Inferior parietal cortex (tissue), 1 donor: ENCODE measurements around the gene GCHFR.

Source experiments
- DNase-seq: peaks from one replicate; pipeline ENCODE4 v3.0.0-alpha.2; 2016; ENCODE audit errors: extremely low spot score

The GCHFR gene

GRCh38 chr15:40754883-40755811 lies 8.7 kb upstream of the GCHFR start, which contains the start of gene RMDN3:
Gene RMDN3 (minus strand): TSS chr15:40755254. CDS start chr15:40754783, 471 bp downstream.
- peak; percentile 93 for DNase-seq

- DNase-seq, result no peak
Measured at GRCh38 chr15:40755812-40756208, 8.1 kb upstream of the GCHFR start.

- no peak for DNase-seq
Measured at GRCh38 chr15:40756938-40757337, 6.9 kb upstream of the GCHFR start.

- no peak for DNase-seq
Measured at GRCh38 chr15:40759961-40760360, 3.9 kb upstream of the GCHFR start.

- DNase-seq, result peak; percentile 42
Measured at GRCh38 chr15:40762919-40763800, 708 bp upstream of the GCHFR start.

GRCh38 chr15:40764629-40765103 lies 798 bp downstream of the GCHFR start:
- DNase-seq, result peak; percentile 25

GRCh38 chr15:40766194-40766815 lies 2.4 kb downstream of the GCHFR start:
- no peak for DNase-seq

- DNase-seq, result no peak
Measured at GRCh38 chr15:40766906-40767837, 3.3 kb downstream of the GCHFR start.

GRCh38 chr15:40767838-40768500 lies 4.1 kb downstream of the GCHFR start:
- no peak for DNase-seq

GRCh38 chr15:40768521-40769273 lies 4.8 kb downstream of the GCHFR start:
- no peak for DNase-seq

- no peak for DNase-seq
Measured at GRCh38 chr15:40769274-40770146, 5.6 kb downstream of the GCHFR start, which contains the start of gene C15orf62. Gene C15orf62 (plus strand): TSS chr15:40769980. CDS start chr15:40770496, 516 bp downstream.

GRCh38 chr15:40770147-40770721 lies 6.4 kb downstream of the GCHFR start:
- no peak for DNase-seq

- DNase-seq, result no peak
Measured at GRCh38 chr15:40771242-40771641, 7.4 kb downstream of the GCHFR start.

GRCh38 chr15:40772014-40772413 lies 8.1 kb downstream of the GCHFR start:
- DNase-seq, result no peak

GRCh38 chr15:40773496-40773895 lies 9.6 kb downstream of the GCHFR start:
- DNase-seq, result no peak

GRCh38 chr15:40773902-40774301 lies 10.0 kb downstream of the GCHFR start:
- DNase-seq, result no peak

GRCh38 chr15:40775007-40775406 lies 11.1 kb downstream of the GCHFR start:
- DNase-seq, result no peak
